ENCODE results near the gene ANGPT4. TPM values are rescaled to one million over a fixed set of nuclear protein-coding genes. Genes with fewer than 3 reads are reported as not detected.

The ANGPT4 gene
- total and polyA plus RNA-seq, 4 donors = 0.02 to 0.67 (median 0.65) TPM; not detected in 1

GRCh38 chr20:858011-858410 lies 58.1 kb downstream of the ANGPT4 start:
- DNase-seq (no peak), ATAC-seq (ENCODE audit: insufficient read depth, low FRiP score) (no peak)
- 84 to 90% methylated on average over 6 of the region's 6 CpGs for WGBS, 2 donors

DNA sequence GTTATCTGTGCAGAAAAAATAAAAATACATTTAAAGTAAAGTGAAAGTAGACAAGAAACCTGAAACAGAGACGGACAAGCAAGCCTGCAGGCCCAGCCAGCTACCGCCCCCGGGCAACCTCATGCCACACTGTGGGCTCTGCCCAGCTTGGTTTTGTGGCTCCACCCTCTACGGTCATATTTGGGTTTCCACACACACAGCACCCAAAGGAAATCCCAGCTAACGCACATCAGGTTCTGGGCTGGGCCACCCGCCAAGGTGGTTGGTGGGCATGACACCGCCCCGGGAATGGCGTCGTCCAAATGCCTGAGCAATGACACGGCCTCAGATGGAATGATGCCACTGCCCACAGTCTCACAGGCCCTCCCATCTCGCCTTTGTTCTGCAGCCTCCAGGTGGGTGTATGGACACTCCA lies 59.8 kb downstream of the ANGPT4 start:
- no peak overlapping the region for H3K27ac ChIP-seq (ENCODE audit: low read depth in 1 of 2, low read length in 1 of 2)
- H3K4me1 ChIP-seq (ENCODE audit: control insufficient read depth in 5 of 5, insufficient read depth in 5 of 5, low read length in 5 of 5) = peaks cover 0 to 6% (median 0%) of the 10 kb centered on the region in 5 donors
- no peak overlapping the region for H3K9ac ChIP-seq (ENCODE audit: insufficient read depth in 1 of 2, low read length in 2 of 2)
- H3K9me3 ChIP-seq (ENCODE audit: control insufficient read depth in 4 of 4, insufficient read depth in 3 of 4, low read length in 3 of 4) = no peaks in the 10 kb centered on the region
- no peak for DNase-seq
- H3K27me3 ChIP-seq (ENCODE audit: control insufficient read depth in 3 of 3, insufficient read depth in 3 of 3, low read length in 2 of 3) = no peaks in the 10 kb centered on the region
- no peak overlapping the region for H3K4me3 ChIP-seq
- no peak for TF ChIP-seq CTCF (IDR thresholded peaks at IDR 0.05; ENCODE audit: control extremely low read depth, extremely low read depth)
- no peak for ATAC-seq (ENCODE audit: insufficient read depth, low FRiP score)
- H3K36me3 ChIP-seq (ENCODE audit: control insufficient read depth in 4 of 4, insufficient read depth in 4 of 4, low read length in 4 of 4) = no peaks in the 10 kb centered on the region
- WGBS, 2 donors = 24 to 44% methylated on average over 12 of the region's 12 CpGs

More at GRCh38 chr20:858011-858410, 58.1 kb downstream of the ANGPT4 start:
- no peaks in the 10 kb centered on the region for H3K27me3 ChIP-seq (ENCODE audit: control insufficient read depth in 3 of 3, insufficient read depth in 3 of 3, low read length in 2 of 3)
- H3K4me3 ChIP-seq = no peak overlapping the region
- H3K9ac ChIP-seq (ENCODE audit: insufficient read depth in 1 of 2, low read length in 2 of 2) = no peak overlapping the region
- no peak for TF ChIP-seq CTCF (IDR thresholded peaks at IDR 0.05; ENCODE audit: control extremely low read depth, extremely low read depth)
- H3K4me1 ChIP-seq (ENCODE audit: control insufficient read depth in 5 of 5, insufficient read depth in 5 of 5, low read length in 5 of 5) = peaks cover 0 to 4% (median 0%) of the 10 kb centered on the region in 5 donors
- no peaks in the 10 kb centered on the region for H3K9me3 ChIP-seq (ENCODE audit: control insufficient read depth in 4 of 4, insufficient read depth in 3 of 4, low read length in 3 of 4)
- H3K36me3 ChIP-seq (ENCODE audit: control insufficient read depth in 4 of 4, insufficient read depth in 4 of 4, low read length in 4 of 4) = no peaks in the 10 kb centered on the region
- no peak overlapping the region for H3K27ac ChIP-seq (ENCODE audit: low read depth in 1 of 2, low read length in 1 of 2)

- TF ChIP-seq CTCF (IDR thresholded peaks at IDR 0.05; ENCODE audit: control extremely low read depth, extremely low read depth) = no peak
- Histone ChIP-seq H3K9me3 (ENCODE audit: control insufficient read depth in 4 of 4, insufficient read depth in 3 of 4, low read length in 3 of 4) (no peaks in the 10 kb centered on the region), H3K27me3 (ENCODE audit: control insufficient read depth in 3 of 3, insufficient read depth in 3 of 3, low read length in 2 of 3) (no peaks in the 10 kb centered on the region), H3K9ac (ENCODE audit: insufficient read depth in 1 of 2, low read length in 2 of 2) (no peak overlapping the region), H3K36me3 (ENCODE audit: control insufficient read depth in 4 of 4, insufficient read depth in 4 of 4, low read length in 4 of 4) (peaks cover 0 to 3% (median 0%) of the 10 kb centered on the region in 4 donors), H3K4me1 (ENCODE audit: control insufficient read depth in 5 of 5, insufficient read depth in 5 of 5, low read length in 5 of 5) (peaks cover 0 to 6% (median 0%) of the 10 kb centered on the region in 5 donors), H3K4me3 (no peak overlapping the region), H3K27ac (ENCODE audit: low read depth in 1 of 2, low read length in 1 of 2) (no peak overlapping the region)
- no peak for DNase-seq
- no peak for ATAC-seq (ENCODE audit: insufficient read depth, low FRiP score)
- WGBS, 2 donors = 30 to 39% methylated on average over 11 of the region's 11 CpGs
These were observed 60.4 kb downstream of the ANGPT4 start for GRCh38 chr20:855466-856360.
